HepG2 (cell line): ENCODE data around the gene RABEP1. TPM values are rescaled to one million over a fixed set of nuclear protein-coding genes. Genes with fewer than 3 reads are reported as not detected.

Experiments
- E2F5 ChIP-seq: sonication (generic); formaldehyde crosslinking; conservative IDR thresholded peaks from 2 replicates; pipeline ENCODE4 v1.4.0; 2020; ENCODE audit warnings: missing genetic modification reagents
- HNRNPK ChIP-seq: fragments of 200-400 bp; formaldehyde crosslinking; IDR thresholded peaks from 2 replicates; pipeline ENCODE4 v1.6.1; 2018; ENCODE audit warnings: low read length, low read depth, moderate library complexity, mild to moderate bottlenecking; ENCODE audit not compliant: poor library complexity, severe bottlenecking
- IKZF4 ChIP-seq: sonication (generic); formaldehyde crosslinking; IDR thresholded peaks from 2 replicates; pipeline ENCODE4 v1.5.1; 2020; ENCODE audit warnings: borderline replicate concordance, mild to moderate bottlenecking, low read depth, missing genetic modification reagents; ENCODE audit errors: not compliant biosample characterization
- KIAA2018 ChIP-seq: sonication (generic); formaldehyde crosslinking; IDR thresholded peaks from 2 replicates; pipeline ENCODE4 v1.5.0; 2020; ENCODE audit warnings: mild to moderate bottlenecking, missing genetic modification reagents, borderline replicate concordance
- ZBED4 ChIP-seq: sonication (generic); formaldehyde crosslinking; IDR thresholded peaks from 2 replicates; pipeline ENCODE4 v1.4.0; 2020; ENCODE audit warnings: missing genetic modification reagents, borderline replicate concordance
- ZNF646 ChIP-seq: sonication (generic); formaldehyde crosslinking; IDR thresholded peaks from 2 replicates; pipeline ENCODE4 v1.9.0; 2021; ENCODE audit warnings: mild to moderate bottlenecking, missing genetic modification reagents
- polyA plus RNA-seq, 8 experiments: library from polyadenylated mRNA; depleted of rRNA in 3 of 8; stranded (reverse) in 7 of 8; unstranded in 1 of 8; fragments of >200 nt; fragmentation: Illumina TruSeq in 4 of 8; extraction: Trizol in 4 of 8; gene quantifications; 2 replicates each; pipeline versions ENCODE4 v1.2.1 to v1.2.3, GENCODE V29; 2011 to 2016; ENCODE audit warnings: low read depth in 4 of 8, missing spikeins in 1 of 8, mixed read lengths in 1 of 8; ENCODE audit not compliant: insufficient read depth in 1 of 8
- total RNA-seq, 5 experiments: library from RNA; depleted of rRNA; stranded (reverse); fragments of >200 nt; fragmentation: Illumina TruSeq; extraction: Trizol; gene quantifications; 2 replicates each; pipeline ENCODE4 v1.2.3, GENCODE V29; 2016; ENCODE audit warnings: low read depth in 1 of 5

The RABEP1 gene
- total and polyA plus RNA-seq, 2 of the 13 experiments (the other 11 are each of a cell fraction or from before 2014, with no cell fraction given), result 13.7 to 41.5 TPM

GRCh38 chr17:5419356-5419958 is 137.4 kb downstream of the RABEP1 start, which contains the start of gene NUP88 (continued):
- no peak for TF ChIP-seq ZNF646
- TF ChIP-seq E2F5 (CRISPR knock-in tag), result peak; percentile 67; the same call in 1 of the 2 replicates
- TF ChIP-seq IKZF4, result peak; percentile 26
- TF ChIP-seq ZBED4 (CRISPR knock-in tag), result peak; percentile 77; the same call in 1 of the 2 replicates
- no peak for TF ChIP-seq HNRNPK
- TF ChIP-seq KIAA2018 (CRISPR knock-in tag), result no peak
